Endothelial cell of umbilical vein (primary cell): Measurements from ENCODE around the gene SLC23A3.

Experiments used
- POLR2A ChIP-seq: IDR thresholded peaks from 2 replicates; pipeline ENCODE4 v1.6.1; 2012; ENCODE audit warnings: low read depth, mild to moderate bottlenecking, control low read depth, low read length
- TF ChIP-seq, protein P1 (sequence below), 2 donors: IDR thresholded peaks; 1 replicate in 1 of 2; 2 replicates in 1 of 2; pipeline ENCODE4 v1.5.1; 2011; ENCODE audit warnings: low read length in 2 of 2, mild to moderate bottlenecking in 2 of 2, moderate library complexity in 2 of 2, control low read depth in 1 of 2, inconsistent platforms in 1 of 2, low read depth in 1 of 2; ENCODE audit not compliant: insufficient read depth in 1 of 2; ENCODE audit errors: extremely low read depth in 1 of 2

DNA sequence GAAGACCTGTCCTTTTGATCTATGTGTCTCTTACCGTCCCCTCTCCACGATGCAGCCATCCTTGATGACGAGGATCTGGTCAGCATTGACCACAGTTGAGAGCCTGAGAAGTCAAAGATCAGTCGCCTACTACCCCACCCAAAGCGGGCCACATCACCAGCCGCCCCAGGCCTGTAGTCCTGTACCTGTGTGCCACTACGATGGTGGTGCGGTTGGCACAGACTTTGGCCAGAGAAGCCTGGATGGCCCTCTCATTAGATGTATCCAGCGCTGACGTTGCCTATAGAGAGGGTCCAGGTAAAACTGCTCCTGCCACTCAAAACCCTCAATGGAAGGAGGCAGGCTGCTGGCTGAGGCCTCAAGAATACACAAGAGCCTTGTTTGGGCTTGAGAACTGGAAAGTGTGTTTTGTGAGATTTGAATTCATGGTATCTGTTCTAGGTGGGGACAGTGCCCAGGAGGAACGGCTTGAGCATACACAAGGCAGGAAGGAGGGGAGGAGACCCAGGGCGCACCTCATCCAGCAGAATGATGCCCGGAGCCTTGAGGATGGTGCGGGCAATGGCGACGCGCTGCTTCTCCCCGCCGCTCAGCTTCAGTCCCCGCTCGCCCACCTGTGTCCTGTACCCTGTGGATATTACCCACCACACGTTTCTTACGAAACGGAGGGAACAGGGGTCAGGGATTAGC is 40.5 kb upstream of the SLC23A3 start:
- TF ChIP-seq POLR2A: no peak
- TF ChIP-seq, protein P1, sequence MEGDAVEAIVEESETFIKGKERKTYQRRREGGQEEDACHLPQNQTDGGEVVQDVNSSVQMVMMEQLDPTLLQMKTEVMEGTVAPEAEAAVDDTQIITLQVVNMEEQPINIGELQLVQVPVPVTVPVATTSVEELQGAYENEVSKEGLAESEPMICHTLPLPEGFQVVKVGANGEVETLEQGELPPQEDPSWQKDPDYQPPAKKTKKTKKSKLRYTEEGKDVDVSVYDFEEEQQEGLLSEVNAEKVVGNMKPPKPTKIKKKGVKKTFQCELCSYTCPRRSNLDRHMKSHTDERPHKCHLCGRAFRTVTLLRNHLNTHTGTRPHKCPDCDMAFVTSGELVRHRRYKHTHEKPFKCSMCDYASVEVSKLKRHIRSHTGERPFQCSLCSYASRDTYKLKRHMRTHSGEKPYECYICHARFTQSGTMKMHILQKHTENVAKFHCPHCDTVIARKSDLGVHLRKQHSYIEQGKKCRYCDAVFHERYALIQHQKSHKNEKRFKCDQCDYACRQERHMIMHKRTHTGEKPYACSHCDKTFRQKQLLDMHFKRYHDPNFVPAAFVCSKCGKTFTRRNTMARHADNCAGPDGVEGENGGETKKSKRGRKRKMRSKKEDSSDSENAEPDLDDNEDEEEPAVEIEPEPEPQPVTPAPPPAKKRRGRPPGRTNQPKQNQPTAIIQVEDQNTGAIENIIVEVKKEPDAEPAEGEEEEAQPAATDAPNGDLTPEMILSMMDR (IDR thresholded peaks at IDR 0.05; ENCODE audit: extremely low read depth in 1 of 2, insufficient read depth in 1 of 2, low read depth in 1 of 2, low read length in 2 of 2): no peak
